Fibroblast of lung (primary cell): ENCODE measurements around the gene TPH1.

Source experiments
- EZH2 ChIP-seq: IDR thresholded peaks from 2 replicates; pipeline ENCODE4 v1.5.1; 2012; ENCODE audit warnings: low read length, control low read depth, mild to moderate bottlenecking; ENCODE audit errors: missing control alignments
- TF ChIP-seq, protein P1 (sequence below), 2 donors: IDR thresholded peaks in 1 of 2; conservative IDR thresholded peaks in 1 of 2; 1 replicate in 1 of 2; 2 replicates in 1 of 2; pipeline ENCODE4 v1.5.1; 2011 to 2012; ENCODE audit warnings: low read length in 2 of 2, control low read depth in 1 of 2, inconsistent platforms in 1 of 2, low read depth in 1 of 2, mild to moderate bottlenecking in 1 of 2

GRCh38 chr11:18088366-18088765, 42.3 kb upstream of the TPH1 start:
- TF ChIP-seq, protein P1, sequence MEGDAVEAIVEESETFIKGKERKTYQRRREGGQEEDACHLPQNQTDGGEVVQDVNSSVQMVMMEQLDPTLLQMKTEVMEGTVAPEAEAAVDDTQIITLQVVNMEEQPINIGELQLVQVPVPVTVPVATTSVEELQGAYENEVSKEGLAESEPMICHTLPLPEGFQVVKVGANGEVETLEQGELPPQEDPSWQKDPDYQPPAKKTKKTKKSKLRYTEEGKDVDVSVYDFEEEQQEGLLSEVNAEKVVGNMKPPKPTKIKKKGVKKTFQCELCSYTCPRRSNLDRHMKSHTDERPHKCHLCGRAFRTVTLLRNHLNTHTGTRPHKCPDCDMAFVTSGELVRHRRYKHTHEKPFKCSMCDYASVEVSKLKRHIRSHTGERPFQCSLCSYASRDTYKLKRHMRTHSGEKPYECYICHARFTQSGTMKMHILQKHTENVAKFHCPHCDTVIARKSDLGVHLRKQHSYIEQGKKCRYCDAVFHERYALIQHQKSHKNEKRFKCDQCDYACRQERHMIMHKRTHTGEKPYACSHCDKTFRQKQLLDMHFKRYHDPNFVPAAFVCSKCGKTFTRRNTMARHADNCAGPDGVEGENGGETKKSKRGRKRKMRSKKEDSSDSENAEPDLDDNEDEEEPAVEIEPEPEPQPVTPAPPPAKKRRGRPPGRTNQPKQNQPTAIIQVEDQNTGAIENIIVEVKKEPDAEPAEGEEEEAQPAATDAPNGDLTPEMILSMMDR (conservative IDR thresholded peaks at IDR 0.05 in 1 of 2, IDR thresholded peaks at IDR 0.05 in 1 of 2; ENCODE audit: low read depth in 1 of 2, low read length in 2 of 2): no peak
- TF ChIP-seq EZH2: no peak
